Stimulated activated naive CD4-positive, alpha-beta T cell (primary cell): ENCODE results near the gene OR8B8.
"Not testable (repeated sequence)": the region's sequence is repeated elsewhere in the genome, so short reads cannot be mapped to it uniquely, and the experiment has no call there.

Source experiments
- DNase-seq, 6 experiments: peaks; one replicate each; lab custom pipeline; 2025; lab: John Stamatoyannopoulos, UW

OR8B8 gene, protein sequence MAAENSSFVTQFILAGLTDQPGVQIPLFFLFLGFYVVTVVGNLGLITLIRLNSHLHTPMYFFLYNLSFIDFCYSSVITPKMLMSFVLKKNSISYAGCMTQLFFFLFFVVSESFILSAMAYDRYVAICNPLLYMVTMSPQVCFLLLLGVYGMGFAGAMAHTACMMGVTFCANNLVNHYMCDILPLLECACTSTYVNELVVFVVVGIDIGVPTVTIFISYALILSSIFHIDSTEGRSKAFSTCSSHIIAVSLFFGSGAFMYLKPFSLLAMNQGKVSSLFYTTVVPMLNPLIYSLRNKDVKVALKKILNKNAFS

GRCh38 chr11:124445646-124446150 is at the start of gene OR8B8:
OR8B8 (minus strand) TSS chr11:124445696; CDS start chr11:124441085, 4,611 bp downstream.
- no peak for DNase-seq

DNA sequence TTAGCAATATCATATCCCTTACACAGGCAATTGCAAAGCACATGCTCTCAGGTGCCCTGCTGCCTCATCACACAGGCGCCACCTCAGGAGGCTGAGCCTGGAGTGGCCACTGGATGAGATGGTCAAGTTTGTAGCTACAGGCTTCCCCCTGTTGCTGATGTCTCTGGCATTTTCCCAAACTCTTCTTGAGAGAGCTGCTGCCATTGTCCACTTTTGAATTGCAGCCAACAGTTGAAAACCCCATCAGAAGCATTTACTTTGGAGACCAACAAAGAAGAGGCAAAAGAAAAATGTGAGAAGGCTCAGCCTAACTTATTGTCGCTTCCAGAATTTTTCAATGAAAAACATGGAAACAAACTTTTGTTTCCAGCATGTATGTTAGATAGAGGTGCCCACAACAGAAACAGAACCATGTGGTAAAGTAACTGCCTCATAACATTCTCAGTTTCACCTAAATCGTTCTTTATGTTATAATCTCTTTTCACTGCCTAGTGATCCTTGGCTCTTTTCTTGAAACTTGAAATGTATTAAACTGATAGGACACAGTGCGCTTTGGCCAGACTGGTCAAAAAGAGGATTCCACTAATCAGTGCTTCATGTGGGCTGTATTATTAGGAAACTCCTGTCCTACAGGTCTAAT is 47.6 kb upstream of the OR8B8 start:
- DNase-seq, result no peak

DNA sequence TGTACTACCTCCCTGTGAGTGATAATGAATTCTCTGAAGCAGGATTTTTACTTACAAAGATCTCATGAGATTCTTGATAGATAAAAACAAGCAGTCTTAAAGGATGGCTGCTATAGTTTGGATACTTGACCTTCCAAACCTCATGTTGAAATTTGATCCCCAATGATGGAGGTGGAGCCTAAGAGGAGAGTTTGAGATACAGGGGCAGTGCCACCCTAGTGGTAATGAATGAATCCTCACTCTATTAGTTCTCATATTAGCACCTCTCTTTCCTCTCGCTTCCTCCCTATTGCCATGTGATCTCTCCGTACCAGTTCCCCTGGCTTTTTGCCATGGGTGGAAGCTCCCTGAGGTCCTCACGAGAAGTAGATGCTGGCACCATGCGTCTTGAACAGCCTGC is 37.9 kb upstream of the OR8B8 start:
- DNase-seq, result no peak

- DNase-seq, result no peak
Observed at GRCh38 chr11:124482362-124483147, 37.1 kb upstream of the OR8B8 start.

DNA sequence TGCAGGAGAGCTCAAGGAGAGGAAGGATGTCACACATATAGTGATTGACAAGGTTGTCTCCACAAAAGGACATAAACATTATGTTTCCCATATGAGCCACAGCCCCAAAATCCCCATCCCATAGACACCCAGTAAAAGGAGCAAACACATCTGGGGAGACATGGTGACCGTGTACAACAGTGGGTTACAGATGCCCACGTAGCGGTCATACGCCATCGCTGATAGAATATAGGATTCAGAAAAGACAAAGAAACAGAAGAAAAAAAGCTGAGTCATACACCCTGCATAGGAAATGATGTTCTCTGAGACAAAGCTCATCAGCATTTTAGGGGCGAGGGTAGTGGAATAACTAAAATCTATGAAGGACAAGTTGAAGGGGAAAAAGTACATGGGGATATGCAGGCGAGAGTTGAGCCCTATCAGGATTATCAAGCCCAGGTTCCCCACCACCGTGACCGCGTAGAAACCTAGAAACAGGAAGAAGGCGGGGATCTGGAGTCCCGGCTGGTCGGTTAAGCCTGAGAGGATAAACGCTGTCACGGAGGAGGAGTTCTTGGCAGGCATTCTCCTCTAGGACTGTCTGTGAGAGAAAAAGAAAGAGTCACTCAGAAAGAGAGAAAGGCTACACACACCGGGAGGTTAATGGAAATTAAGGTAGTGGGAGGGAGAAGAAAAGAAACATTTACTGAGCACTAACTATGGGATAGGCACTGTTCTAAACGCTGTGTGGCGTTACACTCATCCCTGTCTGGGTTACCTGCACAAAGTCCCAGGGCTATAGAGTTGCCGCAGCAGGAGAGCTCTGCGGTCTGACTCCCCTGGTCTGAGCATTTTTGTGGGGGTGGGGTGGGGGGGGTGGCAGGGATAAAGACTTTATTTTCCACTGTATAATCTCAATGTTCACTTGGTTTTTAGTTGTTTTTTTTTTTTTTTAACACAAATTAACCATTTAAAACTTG is 36.1 kb upstream of the OR8B8 start:
- no peak for DNase-seq

GRCh38 chr11:124479561-124479960 is 34.1 kb upstream of the OR8B8 start:
- no peak for DNase-seq

DNA sequence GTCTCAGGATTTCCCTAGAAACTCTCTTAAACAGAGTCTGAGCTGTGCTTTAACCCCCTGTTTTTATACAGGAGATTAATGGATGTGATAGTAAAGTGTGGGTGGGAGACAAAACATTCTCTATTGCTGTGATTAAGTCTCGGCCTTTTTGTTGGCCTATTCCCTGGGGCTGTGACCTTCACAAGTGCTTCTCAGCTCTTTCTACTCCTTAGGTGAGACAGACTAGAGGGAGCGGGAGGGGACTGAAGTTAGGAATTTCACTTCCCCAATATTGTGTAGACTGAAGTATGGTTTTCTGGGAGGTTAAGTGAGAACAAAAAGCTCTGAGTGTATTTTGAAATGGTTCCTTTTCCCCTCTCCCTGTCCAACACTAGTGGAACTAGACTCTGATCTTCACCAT is 29.8 kb upstream of the OR8B8 start:
- DNase-seq, result no peak

DNA sequence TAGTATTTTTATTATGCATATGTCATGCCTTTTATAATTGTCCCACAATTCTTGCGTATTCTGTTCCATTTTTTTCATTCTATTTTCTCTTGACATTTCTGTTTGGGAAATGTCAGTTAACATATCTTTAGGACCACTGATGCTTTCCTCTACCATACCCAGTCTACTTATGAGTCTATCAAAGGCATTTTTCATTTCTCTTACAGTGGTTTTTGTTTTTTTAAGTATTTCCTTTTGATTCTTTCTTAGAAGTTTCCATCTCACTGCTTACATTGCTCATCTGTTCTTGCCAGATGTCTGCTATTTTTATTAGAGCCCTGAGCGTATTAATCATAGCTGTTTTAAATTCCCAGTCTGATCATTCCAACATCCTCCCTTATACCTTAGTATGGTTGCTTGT is 29.3 kb upstream of the OR8B8 start:
- no peak for DNase-seq

DNA sequence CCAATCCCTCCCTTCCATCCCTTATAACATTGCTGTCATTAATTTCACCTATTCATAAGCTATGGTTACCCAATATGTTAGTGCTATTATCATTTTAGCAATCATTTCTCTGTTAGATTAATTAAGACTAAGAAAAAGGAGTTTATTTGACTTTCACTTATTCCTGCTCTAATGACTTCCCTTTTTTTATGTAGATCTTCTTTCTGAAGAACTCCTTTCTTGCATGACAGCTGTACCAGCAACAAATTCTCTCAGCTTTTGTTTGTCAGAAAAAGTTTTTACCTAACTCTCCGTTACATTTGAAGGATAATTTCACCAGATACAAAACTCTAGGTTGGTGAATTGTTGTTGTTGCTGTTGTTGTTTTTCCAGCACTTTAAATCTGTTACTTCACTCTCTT is 28.6 kb upstream of the OR8B8 start:
- DNase-seq, result no peak

- no peak for DNase-seq
Observed at GRCh38 chr11:124473476-124473875, 28.0 kb upstream of the OR8B8 start.

DNA sequence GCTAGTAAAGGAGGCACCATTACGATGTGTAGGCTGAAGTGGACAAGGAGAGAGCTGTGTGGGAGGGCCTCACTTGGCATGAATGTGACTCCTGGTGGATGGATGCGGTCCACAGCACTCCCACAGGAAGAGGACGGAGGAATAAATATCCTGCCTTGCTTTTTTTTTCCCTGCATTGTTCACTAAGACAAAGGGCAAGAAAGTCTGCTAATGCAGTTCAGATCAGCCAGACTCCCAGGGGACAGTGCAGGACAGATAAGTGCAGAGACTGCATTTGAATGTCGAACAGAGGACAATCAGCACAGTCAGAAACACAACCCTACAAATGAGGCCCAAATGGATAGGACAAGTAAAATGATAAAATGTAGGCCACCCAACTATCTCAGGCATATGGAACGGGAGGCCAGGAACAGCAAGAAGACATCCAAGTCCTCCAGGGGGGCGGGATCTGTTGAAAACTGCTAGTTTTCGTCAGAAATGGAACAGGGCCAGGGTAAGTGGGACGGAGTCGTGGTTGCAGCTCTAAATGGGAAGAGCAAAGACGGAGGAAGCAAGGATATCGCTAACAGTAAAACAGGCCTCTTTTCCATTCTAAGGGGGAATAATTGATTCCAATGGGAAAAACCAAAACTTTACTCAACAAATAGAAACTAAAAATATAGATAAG is 25.2 kb upstream of the OR8B8 start:
- no peak for DNase-seq

DNA sequence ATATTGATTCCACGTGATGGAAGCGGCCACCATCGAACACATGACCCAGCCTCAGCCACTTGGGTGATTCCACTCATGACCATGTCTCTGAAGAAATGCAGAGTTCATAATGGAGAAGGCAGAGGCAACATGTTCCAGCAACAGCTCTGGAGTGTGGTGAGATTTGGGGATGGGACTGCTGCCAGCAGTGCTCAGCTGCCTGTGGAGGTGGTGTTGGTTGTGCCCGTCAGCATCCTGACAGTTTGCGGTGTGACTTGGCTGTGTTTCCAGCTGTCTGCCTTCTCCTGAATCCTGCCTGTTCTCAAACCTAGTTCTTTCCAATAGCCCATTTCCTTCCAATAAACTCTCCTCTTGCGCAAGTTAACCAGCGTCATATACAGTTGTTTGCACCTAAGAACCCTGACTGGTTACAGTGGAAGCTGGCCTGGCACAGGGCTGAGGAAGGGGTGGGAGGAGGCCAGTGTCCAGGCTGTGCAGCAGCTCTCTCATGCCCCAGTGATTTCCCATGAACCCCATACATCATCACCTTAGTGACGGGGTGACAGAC is 22.0 kb upstream of the OR8B8 start:
- DNase-seq, result no peak

- no peak for DNase-seq
Observed at GRCh38 chr11:124465368-124465767, 19.9 kb upstream of the OR8B8 start.

DNA sequence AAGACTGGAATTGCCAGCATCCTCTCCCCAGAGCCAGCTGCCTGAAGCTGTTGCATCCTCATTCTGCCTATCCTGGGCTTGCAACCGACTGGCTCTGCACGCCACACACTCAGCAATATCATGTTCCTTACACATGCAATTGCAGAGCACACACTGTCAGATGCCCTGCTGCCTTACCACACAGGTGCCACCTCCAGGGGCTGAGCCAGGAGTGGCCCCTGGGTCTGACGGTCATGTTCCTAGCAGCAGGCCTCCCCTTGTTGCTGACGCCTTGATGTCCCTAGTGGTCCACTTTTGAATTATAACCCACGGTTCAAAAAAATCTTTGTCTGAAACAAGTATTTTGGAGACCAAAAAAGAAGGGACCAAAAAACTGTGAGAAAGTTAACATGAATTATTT is 18.5 kb upstream of the OR8B8 start:
- no peak for DNase-seq

DNA sequence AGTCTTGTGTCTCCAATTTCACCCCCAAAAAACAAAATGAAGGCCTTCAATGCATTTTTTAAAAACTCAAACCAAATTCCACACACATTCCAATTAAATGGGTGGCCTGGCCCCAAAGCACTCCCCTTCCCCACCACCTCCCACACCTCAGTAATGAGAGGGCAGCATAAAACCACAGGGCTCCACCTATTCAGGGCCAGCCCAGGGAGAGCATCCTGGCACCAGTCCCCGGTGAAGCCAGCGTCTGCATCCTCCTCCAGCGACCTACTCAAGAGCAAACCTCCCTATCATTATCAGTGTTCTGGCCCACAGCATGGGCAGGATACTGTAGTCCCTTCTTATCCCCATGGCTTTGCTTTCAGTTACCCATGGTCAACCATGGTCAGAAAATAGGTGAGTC is 17.8 kb upstream of the OR8B8 start:
- DNase-seq, result no peak

DNA sequence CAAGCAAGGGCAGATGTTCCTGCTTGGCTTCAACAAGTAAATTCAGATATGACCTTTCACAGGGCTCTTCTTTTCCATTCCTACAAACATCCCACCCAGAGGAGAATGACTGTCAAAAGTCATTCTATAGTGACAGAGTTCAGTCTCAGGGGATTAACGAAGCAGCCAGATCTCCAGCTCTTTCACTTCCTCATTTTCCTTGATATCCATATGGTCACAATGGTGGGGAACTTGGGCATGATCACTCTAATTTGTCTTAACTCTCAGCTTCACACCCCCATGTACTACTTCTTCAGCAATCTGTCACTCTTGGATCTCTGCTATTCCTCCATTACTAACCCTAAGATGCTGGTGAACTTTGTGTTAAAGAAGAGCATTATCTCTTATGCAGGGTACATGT is 15.0 kb upstream of the OR8B8 start:
- no peak for DNase-seq

- DNase-seq, result not testable (repeated sequence)
Observed at GRCh38 chr11:124459379-124459778, 13.9 kb upstream of the OR8B8 start.

DNA sequence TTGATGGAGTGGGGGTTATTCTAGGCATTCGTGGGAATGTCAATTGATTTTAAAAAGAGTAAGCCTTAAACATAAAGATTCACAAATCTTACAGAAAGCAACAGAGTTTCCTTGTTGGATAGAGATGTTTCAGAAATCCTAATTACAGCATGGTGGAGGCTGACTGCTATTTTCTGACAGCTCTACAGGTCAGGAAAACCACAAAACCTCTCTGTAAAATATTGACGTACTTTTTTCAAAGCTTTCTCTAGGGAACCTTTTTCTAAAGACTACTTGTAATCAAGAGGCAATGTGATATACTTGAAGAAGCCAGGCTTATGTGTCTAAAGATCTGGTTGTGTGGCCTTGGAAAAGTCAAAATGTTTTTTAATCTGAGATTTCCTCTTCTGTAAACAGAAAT is 9.1 kb upstream of the OR8B8 start:
- no peak for DNase-seq

- DNase-seq, result no peak
Observed at GRCh38 chr11:124446916-124447315, 1.4 kb upstream of the OR8B8 start.

DNA sequence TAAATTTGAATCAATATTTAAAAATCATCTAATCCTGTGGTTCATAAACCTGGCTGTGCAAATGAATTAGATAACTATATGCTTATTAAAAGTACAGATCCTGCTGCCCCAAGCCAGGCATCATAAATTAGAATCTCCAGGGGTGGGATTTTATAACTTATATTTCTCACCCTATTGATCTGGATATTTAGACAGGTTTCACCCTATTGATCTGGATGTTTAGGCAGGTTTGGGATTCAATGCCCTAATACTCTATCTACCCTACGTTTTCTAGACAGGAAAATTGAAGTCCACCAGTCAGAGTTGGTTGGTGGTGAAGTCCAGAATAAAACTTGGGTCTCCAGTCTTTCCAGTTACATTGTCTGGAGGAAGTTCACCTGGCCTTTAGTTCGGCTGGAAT is 2.6 kb downstream of the OR8B8 start:
- DNase-seq, result no peak

DNA sequence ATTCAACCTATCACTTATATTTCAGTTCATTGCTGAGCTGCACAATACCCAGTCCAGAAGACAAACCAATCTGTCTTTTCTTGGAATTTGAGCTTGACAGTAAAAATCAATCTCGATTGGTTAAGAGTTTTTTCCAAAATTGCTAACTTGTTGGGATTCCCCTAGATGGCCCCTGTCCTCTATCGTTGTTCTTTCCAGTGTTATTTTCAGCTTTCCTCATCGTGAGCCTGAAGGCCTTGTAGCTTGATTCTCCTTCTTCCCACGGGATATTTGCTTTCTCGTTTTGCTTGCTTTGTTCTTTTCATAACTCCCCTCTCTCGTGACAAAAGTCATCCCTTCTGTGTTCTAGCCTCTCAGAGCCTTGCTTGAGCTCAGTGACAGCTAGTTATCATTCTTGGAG is 3.1 kb downstream of the OR8B8 start:
- DNase-seq, result no peak
